NCI-H82 (cell line): ENCODE data around the gene TCEAL1.
"Not testable (repeated sequence)": the region's sequence is repeated elsewhere in the genome, so short reads cannot be mapped to it uniquely, and the experiment has no call there.

Source experiments
- DNase-seq: peaks from one replicate; lab custom pipeline; 2025; lab: John Stamatoyannopoulos, UW

TCEAL1 gene, protein sequence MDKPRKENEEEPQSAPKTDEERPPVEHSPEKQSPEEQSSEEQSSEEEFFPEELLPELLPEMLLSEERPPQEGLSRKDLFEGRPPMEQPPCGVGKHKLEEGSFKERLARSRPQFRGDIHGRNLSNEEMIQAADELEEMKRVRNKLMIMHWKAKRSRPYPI

DNA sequence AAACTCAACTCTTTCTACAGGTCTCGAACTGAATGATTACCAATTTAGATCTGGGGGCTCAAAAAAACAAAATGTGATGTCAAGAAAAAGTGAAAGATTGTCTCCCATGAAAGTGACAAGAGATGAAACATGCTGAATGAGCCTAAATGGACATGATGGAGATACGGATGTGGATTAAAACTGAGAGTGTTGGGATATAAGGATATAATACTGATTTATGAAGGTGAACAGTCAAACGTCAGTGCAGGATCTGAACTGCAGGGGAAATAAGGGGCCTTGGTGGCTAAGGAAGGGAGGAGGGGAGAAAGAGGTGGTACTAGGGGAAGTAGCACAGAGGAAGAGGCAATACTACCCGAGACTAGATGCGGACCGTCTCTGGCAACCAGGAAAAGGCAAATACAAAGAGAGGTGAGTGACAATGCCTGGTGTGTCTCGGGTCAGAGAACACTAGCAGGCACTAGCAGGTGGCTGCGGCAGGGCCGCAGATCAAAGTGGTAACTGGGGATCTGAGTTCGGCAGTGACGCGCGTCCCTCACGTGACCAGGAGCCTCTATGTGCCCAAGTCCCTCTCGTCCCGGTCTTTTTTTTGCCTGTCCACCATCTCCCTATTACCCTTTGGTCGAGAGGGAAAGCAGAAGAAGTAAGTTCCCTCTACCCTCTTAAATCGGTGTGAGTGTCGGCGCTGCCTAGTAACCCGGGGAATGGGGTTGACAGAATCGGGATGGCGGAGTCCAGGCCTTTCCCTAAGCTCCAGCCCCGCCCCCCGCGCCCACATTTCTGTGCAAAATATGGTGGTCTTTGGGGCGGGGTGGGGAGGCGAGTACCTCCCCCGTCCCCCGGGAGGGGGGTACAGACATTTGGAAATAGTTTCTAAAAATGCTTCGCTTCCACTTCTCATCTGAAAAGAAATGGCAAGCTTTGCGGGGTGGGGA, at the start of gene TCEAL1:
TCEAL1 (plus strand) TSS at position 590 of the 932 bp plus-strand sequence. CDS start 942 bp downstream, outside the sequence.
- DNase-seq = peak; percentile 69

DNA sequence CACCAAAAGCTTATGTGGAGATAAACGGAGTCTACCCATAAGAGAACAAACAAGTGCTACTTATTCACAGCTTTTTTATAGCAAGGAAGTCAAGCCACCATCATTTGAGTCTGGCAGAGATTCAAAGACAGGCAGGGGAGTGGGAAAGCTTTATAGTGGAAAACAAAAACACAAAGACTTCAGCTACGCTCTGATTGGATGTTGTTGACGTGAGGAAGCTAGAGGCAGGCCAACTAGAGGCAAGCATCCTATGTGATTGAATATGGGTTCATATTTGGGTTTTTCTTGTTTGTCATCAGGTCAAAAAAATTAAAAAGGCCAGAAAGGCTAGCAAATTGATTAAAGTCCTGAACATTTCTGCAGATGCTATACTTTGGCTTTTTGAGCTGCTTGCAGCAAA, 44.2 kb upstream of the TCEAL1 start:
- no peak for DNase-seq

DNA sequence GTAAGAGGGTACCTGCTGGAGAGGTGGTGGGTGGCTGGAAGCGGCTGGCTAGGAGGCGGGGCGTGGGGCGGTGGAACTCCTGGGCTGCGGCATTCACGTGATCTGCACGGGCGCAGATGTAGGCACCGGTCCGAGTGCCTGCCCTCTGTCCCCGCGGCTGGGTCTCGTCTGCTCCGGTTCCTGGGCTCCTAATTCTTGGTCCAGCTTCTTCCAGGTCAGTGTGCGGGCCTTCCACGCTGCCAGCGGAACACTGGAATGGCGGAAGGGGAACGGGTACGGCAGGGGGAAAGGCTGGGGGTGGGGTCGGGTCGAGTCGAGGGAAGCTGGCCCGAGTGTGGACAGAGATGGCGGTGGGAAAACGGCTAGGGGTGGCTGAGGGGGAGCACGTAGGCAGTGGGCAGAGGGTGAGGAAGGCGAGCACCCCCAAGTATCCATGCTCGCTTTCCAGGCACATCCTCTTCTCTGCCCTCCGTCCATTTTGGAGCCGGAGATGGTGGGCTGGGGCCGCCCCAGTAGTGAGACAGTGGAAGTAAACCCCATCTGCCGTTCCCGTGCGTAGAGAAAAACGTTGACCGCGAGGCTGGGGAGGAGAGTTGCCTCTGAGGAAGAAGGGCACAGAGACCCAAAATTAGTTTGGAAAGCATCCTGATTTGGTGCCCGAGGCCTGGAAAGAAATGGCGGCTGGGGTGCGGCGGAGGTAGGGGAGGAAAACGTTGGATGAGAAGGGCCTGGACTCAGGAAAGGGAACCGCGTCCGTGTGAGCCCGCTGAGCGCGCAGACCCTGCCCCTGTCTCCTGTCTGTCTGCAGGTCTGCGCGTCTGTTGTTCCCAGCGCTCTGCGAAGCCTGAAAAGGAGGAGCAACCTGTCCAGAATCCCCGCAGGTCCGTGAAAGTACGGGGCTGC, 43.1 kb upstream of the TCEAL1 start, which contains the start of gene TCEAL4:
TCEAL4 (plus strand) TSS at position 105 of the 903 bp plus-strand sequence. CDS start 1,161 bp downstream, outside the sequence.
- peak; percentile 68 for DNase-seq

DNA sequence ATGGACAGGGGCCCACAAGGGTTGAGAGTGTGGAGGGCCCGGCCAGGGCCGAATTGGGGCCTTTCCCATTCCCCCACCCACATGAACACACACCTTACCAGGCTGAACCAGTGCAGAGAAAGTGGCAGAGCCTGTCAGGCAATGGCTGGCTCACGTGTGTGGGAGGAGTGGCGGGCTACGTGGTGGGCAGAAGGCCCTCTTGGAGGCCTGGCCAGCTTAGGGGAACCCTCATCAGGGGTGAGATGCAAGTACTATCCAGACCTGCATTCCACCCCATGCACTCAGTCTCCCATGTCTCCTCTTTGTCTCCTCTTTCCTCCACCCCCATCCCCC, 42.5 kb upstream of the TCEAL1 start:
- no peak for DNase-seq

DNA sequence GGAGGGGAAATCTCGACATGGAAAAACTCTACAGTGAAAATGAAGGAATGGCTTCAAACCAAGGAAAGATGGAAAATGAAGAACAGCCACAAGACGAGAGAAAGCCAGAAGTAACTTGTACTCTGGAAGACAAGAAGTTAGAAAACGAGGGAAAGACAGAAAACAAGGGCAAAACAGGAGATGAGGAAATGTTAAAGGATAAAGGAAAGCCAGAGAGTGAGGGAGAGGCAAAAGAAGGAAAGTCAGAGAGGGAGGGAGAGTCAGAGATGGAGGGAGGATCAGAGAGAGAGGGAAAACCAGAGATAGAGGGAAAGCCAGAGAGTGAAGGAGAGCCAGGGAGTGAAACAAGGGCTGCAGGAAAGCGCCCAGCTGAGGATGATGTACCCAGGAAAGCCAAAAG, 42.1 kb upstream of the TCEAL1 start:
- no peak for DNase-seq

DNA sequence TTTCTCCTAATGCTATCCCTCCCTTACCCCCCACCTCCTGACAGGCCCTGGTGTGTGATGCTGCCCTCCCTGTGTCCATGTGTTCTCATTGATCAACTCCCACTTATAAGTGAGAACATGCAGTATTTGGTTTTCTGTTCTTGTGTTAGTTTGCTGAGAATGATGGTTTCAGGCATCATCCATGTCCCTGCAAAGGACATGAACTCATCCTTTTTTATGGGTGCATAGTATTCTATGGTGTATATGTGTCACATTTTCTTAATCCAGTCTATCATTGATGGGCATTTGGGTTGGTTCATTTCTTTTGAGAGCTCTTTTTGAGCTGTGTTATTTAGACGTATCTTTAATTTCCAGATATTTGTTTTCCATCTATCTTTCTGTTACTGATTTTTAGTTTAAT, 36.5 kb upstream of the TCEAL1 start:
- DNase-seq = not testable (repeated sequence)

DNA sequence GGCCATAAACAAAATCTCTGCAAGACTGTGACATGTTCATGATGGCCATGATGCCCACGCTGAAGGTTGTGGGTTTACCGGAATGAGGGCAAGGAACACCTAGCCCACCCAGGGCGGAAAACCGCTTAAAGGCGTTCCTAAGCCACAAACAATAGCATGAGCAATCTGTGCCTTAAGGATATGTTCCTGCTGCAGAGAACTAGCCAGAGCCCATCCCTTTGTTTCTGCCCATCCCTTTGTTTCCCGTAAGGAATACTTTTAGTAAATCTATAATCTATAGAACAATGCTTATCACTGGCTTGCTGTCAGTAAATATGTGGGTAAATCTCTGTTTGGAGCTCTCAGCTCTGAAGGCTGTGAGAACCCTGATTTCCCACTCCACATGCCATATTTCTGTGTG, 33.6 kb upstream of the TCEAL1 start:
- DNase-seq = not testable (repeated sequence)

DNA sequence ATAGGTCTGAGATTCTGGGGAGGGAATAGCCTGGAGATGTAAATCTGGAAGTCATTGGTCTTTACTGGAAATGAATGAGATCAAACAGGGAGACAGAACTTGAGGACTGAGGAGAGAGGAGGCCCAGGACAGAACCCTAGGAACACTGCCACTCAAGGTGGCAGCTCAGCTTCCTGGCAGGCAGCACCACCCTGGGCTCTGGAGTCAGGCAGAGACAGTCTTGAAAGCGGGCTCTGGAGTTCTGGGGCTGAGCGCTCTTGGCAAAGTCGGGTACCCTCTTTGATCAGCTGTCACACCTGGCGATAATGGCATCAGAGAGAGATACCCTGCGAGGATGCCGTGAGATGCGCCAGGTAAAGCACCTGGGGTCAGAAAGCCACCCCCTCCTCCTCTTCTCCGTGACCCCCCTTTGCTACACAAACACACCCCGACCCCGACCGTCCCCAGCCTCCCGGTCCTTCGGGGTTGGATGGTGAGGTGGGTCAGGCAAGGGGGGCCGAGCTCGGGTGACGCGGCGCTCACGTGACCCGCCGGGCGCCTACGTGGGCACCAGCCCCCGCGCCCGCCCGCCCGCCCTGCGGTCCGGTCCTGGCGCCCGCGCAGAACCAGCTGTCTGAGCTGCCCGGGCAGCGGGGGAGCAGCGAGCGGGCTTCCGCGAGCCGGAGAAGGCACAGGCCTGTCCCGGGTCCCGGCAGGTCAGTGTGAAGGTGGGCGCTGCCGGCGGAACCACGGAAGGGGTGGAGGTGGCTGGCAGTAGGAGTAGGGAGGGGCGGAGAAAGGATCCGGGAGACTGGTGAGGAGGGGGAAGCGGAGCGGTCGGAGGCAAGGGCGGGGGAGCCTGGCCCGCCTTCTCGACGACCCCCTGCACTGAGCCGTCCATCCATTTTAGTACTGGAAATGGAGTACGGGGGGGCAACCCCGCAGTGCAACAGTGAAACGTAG, 21.1 kb upstream of the TCEAL1 start, which contains the start of gene TCEAL3:
TCEAL3 (plus strand) TSS at position 600 of the 942 bp plus-strand sequence. CDS start 1,102 bp downstream, outside the sequence.
- DNase-seq = peak; percentile 66

DNA sequence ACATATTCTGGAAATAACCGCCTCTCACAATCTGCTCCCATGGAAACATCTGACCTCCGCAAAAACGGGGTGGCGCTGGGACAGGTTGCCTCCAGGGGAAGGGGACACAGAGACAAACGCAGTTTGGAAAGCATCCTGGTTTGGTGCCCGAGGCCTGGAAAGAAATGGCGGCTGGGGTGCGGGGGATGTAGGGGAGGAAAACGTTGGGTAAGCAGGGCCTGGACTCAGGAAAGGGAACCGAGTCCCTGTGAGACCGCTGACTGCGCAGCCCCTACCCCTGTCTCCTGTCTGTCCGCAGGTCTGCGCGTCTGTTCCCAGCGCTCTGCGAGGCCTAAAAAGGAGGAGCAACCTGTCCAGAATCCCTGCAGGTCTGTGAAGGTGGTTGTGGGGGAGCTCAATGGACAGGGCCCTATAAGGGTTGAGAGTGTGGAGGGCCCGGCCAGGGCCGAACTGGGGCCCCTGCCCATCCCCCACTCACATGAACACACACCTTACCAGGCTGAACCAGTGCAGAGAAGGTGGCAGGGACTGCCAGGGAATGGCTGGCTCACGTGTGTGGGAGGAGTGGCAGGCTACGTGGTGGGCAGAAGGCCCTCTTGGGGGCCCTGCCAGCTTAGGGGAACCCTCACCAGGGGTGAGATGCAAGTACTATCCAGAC, 20.3 kb upstream of the TCEAL1 start:
- DNase-seq = no peak

DNA sequence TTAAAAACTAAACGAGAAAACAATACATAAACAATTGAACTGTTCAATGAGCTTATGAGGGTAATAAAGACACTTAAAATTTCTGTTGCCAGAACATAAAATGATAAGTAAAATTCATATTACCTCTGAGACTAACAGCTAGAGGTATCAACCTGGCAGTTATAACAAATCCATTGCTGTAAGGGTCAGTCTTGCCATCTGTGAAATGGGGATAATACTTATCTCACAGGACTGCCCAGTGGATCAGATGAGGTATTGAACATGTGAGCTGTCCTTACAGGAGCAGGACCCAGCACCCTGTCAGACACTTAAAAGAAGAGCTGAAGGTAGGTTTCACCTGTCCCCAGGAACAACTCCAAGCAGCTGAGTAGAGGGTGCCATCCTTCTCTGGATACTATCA, 18.5 kb upstream of the TCEAL1 start:
- DNase-seq = no peak

DNA sequence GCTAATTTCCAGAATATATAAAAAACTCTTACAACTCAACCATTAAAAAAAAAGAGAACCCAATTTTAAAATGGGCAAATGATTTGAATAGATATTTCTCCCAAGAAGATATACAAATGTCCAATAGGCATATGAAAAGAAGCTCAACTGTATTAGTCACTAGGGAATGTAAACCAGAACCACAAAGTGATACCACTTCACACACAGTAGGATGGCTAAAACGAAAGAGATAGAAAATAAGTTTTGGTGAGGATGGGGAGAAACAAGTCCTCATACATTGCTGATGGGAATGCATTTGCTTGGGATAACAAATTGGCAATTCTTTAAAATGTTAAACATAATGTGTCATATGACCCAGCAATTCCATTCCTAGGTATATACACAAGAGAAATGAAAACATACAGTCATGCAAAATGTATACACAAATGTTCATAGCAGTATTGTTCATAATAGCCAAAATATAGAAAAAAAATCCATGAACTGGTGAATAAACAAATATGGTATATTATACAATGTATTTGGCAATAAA, 15.3 kb upstream of the TCEAL1 start:
- no peak for DNase-seq

DNA sequence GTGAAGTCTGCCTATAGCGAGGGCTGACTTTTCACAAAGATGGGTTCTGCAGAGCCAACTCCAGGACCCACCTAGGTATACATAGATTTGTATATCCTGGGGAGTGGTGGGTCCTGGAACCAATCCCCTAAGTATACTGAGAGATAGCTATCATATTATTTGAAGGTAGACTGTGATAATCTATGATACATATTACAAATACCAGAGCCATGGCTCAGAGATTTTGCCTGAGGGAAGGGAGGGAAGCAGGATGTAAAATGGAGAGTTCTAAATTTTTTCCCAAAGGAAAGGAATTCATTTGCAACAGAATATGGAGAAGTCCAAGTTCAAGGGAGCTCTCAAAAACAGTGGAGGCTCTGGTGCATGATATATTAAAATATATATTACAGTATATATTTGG, 13.8 kb upstream of the TCEAL1 start:
- no peak for DNase-seq

DNA sequence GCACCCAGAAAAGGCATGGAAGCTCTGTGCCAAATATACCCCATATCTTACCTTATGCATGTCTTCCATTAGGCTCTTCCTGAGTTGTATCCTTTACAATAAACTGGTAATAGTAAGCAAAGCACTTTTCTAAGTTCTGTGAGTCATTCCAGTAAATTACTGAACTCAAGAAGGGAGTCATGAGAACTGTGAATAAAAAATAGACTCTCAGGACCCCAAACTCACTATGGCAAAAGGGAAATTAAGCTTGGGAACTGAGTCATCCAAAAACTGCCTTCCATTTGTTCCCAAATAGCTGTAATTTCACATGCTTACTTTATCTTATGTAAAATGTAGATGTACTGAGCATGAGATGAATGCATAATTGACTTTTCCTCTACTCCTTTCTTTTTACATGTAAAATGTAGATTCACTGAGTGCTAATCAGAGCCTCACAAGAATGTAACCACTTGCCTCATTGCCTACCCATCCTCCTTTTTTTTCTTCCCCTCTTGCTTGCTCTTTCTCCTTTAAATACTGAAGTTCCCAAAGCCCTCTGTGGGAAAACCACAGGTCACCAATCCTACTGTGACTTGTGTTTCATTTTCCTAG, 12.9 kb upstream of the TCEAL1 start:
- DNase-seq = no peak

DNA sequence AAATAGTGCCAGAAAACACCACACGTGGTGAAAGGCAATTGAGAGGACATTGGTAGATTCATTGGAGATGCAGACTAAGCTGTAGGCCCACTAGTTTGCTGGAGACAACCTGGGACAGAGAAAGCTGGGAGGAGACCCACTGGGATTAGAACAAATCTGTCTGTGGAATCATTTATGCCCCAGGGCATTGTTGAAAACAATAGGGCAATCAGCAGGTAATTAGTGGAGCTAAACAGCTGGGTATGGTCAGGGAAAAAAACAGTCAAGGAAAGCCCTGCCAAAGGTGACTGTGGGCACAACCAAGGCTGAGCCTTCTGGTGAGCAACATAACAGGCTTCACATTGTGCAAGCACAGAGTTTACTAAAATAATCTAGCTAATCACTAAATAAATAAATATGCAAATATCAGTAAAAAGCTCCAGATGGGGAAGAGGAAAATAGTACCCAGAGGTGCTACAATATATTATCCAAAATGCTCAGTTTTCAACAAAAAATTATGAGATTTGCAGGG, 12.0 kb upstream of the TCEAL1 start:
- DNase-seq = no peak

DNA sequence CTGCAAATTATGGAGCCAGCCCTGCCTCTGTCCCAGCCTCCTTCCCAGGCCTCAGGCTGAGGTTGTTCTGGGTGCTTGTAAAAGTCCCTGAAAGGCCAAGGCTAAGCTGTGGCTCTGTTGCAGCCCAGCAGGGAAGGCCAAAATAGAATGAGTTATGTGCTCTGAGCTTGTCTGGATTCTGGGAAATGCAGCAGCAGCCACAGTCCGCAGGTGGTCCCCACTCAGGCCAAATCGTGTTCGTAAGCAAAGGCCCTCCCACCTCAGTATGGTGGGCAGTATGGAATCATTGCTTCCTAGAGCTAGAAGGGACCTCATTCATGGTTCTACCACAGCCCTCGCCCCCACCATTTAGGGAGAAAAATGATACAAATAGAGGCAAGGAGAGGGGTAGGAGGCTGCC, 4.7 kb upstream of the TCEAL1 start:
- DNase-seq = no peak

DNA sequence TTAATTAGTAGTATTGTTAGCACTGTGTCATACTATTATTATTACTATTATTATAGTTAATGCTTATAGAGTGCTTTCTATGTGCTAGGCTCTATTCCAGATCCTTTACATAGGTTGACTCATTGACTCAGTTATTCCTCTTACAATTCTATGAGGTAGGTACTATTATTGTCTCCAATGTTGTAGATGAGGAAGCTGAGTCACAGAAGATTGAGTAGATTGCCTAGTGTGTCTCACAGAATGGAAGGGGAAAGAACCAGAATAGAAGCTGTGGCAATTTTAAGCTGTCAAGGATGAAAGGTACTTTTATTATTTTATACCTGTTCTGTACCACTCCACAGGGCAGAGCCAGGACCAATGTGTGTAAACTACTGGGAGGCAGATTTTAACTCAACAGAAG, 1.9 kb upstream of the TCEAL1 start:
- DNase-seq = no peak

DNA sequence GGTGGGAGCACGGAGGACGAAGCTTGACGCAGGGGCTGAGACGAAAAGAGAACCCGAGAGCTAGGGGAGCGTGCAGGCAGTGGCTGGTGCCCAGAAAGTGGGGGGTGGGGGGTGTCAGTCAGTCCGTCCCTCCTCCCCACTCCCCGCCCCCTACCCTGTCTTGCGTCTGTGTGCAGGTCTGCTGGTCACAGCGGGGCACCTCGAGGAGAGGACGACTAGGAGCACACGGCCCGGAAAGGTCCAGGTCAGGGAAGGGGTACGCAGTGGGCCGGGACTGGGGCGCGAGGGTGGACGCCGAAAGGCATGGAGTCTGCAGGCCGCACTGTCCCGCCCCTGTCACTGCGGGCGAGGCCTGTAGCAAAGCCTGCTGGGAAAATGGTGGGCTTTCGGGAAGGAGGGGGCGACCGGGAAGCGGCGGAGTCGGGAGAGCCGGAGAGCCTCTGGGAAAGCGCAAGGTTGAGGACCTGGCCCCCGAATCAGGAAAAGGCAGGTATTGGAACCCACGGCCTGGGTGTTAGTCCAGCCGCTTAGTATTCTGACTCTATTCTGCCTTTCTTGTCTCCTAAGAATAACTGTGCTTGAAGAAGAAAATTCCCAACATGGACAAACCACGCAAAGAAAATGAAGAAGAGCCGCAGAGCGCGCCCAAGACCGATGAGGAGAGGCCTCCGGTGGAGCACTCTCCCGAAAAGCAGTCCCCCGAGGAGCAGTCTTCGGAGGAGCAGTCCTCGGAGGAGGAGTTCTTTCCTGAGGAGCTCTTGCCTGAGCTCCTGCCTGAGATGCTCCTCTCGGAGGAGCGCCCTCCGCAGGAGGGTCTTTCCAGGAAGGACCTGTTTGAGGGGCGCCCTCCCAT, 769 bp downstream of the TCEAL1 start:
- peak; percentile 87 for DNase-seq

DNA sequence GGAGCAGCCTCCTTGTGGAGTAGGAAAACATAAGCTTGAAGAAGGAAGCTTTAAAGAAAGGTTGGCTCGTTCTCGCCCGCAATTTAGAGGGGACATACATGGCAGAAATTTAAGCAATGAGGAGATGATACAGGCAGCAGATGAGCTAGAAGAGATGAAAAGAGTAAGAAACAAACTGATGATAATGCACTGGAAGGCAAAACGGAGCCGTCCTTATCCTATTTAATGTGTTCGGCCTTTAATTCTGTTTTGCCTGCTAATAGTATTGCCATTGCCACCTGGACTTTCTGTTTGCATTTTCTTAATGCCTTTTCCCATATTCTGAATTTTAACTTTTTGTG, 1.4 kb downstream of the TCEAL1 start:
- DNase-seq = no peak

DNA sequence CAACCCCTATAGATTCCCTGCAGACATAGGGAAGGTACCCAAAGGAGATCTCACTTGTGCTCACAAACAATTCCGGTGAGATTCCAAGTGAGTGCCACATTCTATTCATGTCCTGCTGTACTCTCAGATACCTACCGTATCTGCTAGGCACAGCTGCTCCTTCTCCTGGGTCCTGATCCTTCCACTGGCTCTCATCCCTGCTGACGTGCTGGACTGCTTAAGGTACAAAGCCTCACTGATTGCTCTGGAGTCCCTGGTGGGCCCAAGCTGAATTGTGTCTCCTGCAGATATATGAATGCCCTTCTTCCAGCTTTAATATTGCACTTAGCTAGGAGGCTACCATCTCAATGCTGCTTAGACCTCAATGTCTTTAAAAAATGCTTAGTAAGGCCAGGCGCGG, 2.4 kb downstream of the TCEAL1 start:
- DNase-seq = peak; percentile 14
